Osteocyte (in vitro differentiated cells): ENCODE data around the gene CLTCL1. TPM values are rescaled to one million over a fixed set of nuclear protein-coding genes. Genes with fewer than 3 reads are reported as not detected.

Experiments used
- DNase-seq: peaks from one replicate; pipeline ENCODE4 v3.0.0; 2021; ENCODE audit warnings: mixed read lengths; ENCODE audit not compliant: unreplicated experiment; ENCODE audit errors: extremely low spot score
- H3K27ac Mint-ChIP-seq: one replicate; pipeline ENCODE4 v1.8.0; 2021; ENCODE audit warnings: mild to moderate bottlenecking, mixed read lengths; ENCODE audit not compliant: unreplicated experiment
- H3K27me3 Mint-ChIP-seq: one replicate; pipeline ENCODE4 v1.8.0; 2021; ENCODE audit warnings: mixed read lengths; ENCODE audit not compliant: unreplicated experiment
- H3K36me3 Mint-ChIP-seq: one replicate; pipeline ENCODE4 v1.8.0; 2021; ENCODE audit warnings: mixed read lengths; ENCODE audit not compliant: unreplicated experiment
- H3K4me1 Mint-ChIP-seq: one replicate; pipeline ENCODE4 v1.8.0; 2021; ENCODE audit warnings: mixed read lengths; ENCODE audit not compliant: unreplicated experiment
- H3K4me3 Mint-ChIP-seq: one replicate; pipeline ENCODE4 v1.8.0; 2021; ENCODE audit warnings: mild to moderate bottlenecking, moderate library complexity, mixed read lengths; ENCODE audit not compliant: unreplicated experiment
- H3K9me3 Mint-ChIP-seq: one replicate; pipeline ENCODE4 v1.8.0; 2021; ENCODE audit warnings: mixed read lengths; ENCODE audit not compliant: unreplicated experiment
- CTCF ChIP-seq: fragments of 200-600 bp; sonication (generic); IDR thresholded peaks from 2 replicates; pipeline ENCODE4 v1.5.0; 2021; ENCODE audit warnings: antibody characterized with exemption, mild to moderate bottlenecking, moderate library complexity
- total RNA-seq: library from RNA; stranded (reverse); gene quantifications from 2 replicates; pipeline ENCODE4 v1.2.1, GENCODE V29; 2021

CLTCL1 gene
- total RNA-seq, 1 donor from 2014 or later: 10.1 TPM

GRCh38 chr22:19213001-19213400 is 78.5 kb downstream of the CLTCL1 start:
- H3K4me1 Mint-ChIP-seq: peaks cover 9% of the 10 kb centered on the region
- no peak overlapping the region for H3K4me3 Mint-ChIP-seq
- TF ChIP-seq CTCF: no peak

DNA sequence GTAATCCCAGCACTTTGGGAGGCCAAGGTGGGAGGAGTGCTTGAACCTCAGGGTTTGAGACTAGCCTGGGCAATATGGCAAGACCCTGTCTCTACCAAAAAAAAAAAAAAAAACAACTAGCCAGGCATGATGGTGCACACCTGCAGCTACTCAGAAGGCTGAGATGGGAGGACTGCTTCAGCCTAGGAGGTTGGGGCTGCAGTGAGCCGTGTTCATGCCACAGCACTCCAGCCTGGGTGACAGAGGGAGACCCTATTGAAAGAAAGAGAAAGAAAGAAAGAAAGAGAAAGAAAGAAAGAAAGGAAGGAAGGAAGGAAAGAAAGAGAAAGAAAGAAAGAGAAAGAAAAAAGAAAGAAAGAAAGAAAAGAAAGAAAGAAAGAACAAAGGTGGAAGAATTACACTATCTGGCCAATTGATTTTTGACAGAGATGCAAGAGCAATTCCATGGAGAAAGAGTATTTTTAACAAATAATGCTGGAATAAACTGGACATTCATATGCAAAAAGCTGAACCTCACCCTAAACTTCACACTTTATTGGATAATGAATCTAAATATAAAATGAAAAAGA is 79.1 kb downstream of the CLTCL1 start:
- no peak overlapping the region for H3K27ac Mint-ChIP-seq
- no peaks in the 10 kb centered on the region for H3K9me3 Mint-ChIP-seq
- no peak for TF ChIP-seq CTCF
- H3K4me3 Mint-ChIP-seq: no peak overlapping the region
- peaks cover 5% of the 10 kb centered on the region for H3K4me1 Mint-ChIP-seq
- peaks cover 16% of the 10 kb centered on the region for H3K36me3 Mint-ChIP-seq
- DNase-seq: no peak
- H3K27me3 Mint-ChIP-seq: no peaks in the 10 kb centered on the region

More at GRCh38 chr22:19213001-19213400, 78.5 kb downstream of the CLTCL1 start:
- Mint-ChIP-seq H3K36me3 (peaks cover 16% of the 10 kb centered on the region), H3K9me3 (no peaks in the 10 kb centered on the region), H3K27me3 (no peaks in the 10 kb centered on the region), H3K27ac (no peak overlapping the region)
- DNase-seq: no peak

DNA sequence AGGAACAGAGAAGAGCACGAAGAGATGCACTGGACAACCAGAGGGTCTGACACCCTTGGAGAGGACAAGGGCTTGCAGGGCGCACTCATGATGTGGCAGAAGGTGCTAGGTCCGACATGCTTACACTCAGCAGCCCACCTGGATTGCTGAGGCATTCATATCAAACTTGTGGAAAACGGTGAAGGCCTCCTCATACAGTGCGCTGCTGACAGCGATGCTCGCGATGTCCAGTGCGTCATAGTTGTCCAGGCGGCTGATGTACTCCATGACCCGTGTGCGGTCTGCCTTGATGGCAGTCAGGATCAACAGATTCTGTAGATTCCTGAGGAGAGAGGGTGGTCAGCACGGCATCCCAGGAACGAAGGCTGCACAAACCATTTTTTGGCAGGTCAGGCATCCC is 81.3 kb downstream of the CLTCL1 start:
- H3K4me3 Mint-ChIP-seq: no peak overlapping the region
- H3K27me3 Mint-ChIP-seq: no peaks in the 10 kb centered on the region
- DNase-seq: no peak
- H3K9me3 Mint-ChIP-seq: no peaks in the 10 kb centered on the region
- H3K36me3 Mint-ChIP-seq: peaks cover 12% of the 10 kb centered on the region
- no peak for TF ChIP-seq CTCF
- H3K27ac Mint-ChIP-seq: no peak overlapping the region
- H3K4me1 Mint-ChIP-seq: no peaks in the 10 kb centered on the region

GRCh38 chr22:19208287-19208847 is 83.2 kb downstream of the CLTCL1 start:
- TF ChIP-seq CTCF: no peak
- DNase-seq: no peak
- H3K36me3 Mint-ChIP-seq: peaks cover 18% of the 10 kb centered on the region
- H3K9me3 Mint-ChIP-seq: no peaks in the 10 kb centered on the region
- H3K27me3 Mint-ChIP-seq: no peaks in the 10 kb centered on the region
- no peak overlapping the region for H3K4me3 Mint-ChIP-seq
- no peaks in the 10 kb centered on the region for H3K4me1 Mint-ChIP-seq
- no peak overlapping the region for H3K27ac Mint-ChIP-seq

- Mint-ChIP-seq H3K27me3 (no peaks in the 10 kb centered on the region), H3K4me3 (no peak overlapping the region), H3K36me3 (peaks cover 18% of the 10 kb centered on the region), H3K27ac (no peak overlapping the region), H3K4me1 (no peaks in the 10 kb centered on the region), H3K9me3 (no peaks in the 10 kb centered on the region)
- TF ChIP-seq CTCF: no peak
- no peak for DNase-seq
Observed at GRCh38 chr22:19207884-19208283, 83.6 kb downstream of the CLTCL1 start.
